Endothelial cell of umbilical vein (primary cell): ENCODE measurements around the gene TBC1D19. TPM values are rescaled to one million over a fixed set of nuclear protein-coding genes. Genes with fewer than 3 reads are reported as not detected.

Source experiments
- BruUV-seq: library from RNA; stranded (reverse); fragments of 400-500 nt; replicated peaks from 2 replicates; lab custom pipeline; 2021; lab: Mats Ljungman, UMichigan
- CTCF ChIA-PET: fragments of 300-600, 350-600 bp; sonication (Branson Sonifier 250); formaldehyde crosslinking; loops from one replicate; lab custom pipeline; 2021; ENCODE audit warnings: antibody characterized with exemption, inconsistent platforms; lab: Charles Lee
- POLR2A ChIA-PET: fragments of 300-600, 350-600 bp; sonication (Branson Sonifier 250); formaldehyde crosslinking; loops from one replicate; lab custom pipeline; 2021; ENCODE audit warnings: antibody characterized with exemption, inconsistent platforms; lab: Charles Lee
- DNase-seq: peaks from one replicate; pipeline ENCODE4 v3.0.0-alpha.2; 2011; ENCODE audit warnings: low read depth, low spot score
- FAIRE-seq: peaks from 2 replicates; lab custom pipeline; 2011; peaks lifted over from hg19 to GRCh38; lab: Jason Lieb, UNC
- H2AFZ ChIP-seq: 2 replicates; pipeline ENCODE4 v1.6.0; 2012; ENCODE audit warnings: low read depth, low read length, control low read depth, inconsistent platforms
- H3K27ac ChIP-seq: 2 replicates; pipeline ENCODE4 v1.5.1; 2011; ENCODE audit warnings: low read depth, mild to moderate bottlenecking, control low read depth, low read length, moderate library complexity; ENCODE audit not compliant: insufficient read depth
- H3K27me3 ChIP-seq, 2 experiments: 2 replicates each; pipeline versions ENCODE4 v1.6.0 to v1.6.1; 2011; ENCODE audit warnings: low read length in 2 of 2, mixed read lengths in 1 of 2; ENCODE audit not compliant: control insufficient read depth in 2 of 2, insufficient read depth in 2 of 2
- H3K36me3 ChIP-seq, 2 experiments: 2 replicates in 1 of 2; 3 replicates in 1 of 2; pipeline ENCODE4 v1.5.1; 2011; ENCODE audit warnings: low read length in 2 of 2, mild to moderate bottlenecking in 1 of 2, moderate library complexity in 1 of 2; ENCODE audit not compliant: control insufficient read depth in 2 of 2, insufficient read depth in 2 of 2; ENCODE audit errors: extremely low read depth in 1 of 2
- H3K4me1 ChIP-seq: 3 replicates; pipeline ENCODE4 v1.5.1; 2011; ENCODE audit warnings: mild to moderate bottlenecking, low read length; ENCODE audit not compliant: control insufficient read depth, insufficient read depth; ENCODE audit errors: extremely low read depth
- H3K4me2 ChIP-seq: 2 replicates; pipeline ENCODE4 v1.6.1; 2011; ENCODE audit warnings: low read length, control low read depth, mixed read lengths; ENCODE audit not compliant: insufficient read depth
- H3K4me3 ChIP-seq, 3 experiments: fragments of 200-600 bp in 1 of 3; sonication (generic), shearing (Covaris generic) in 1 of 3; replicated peaks in 1 of 3; 2 replicates each; pipeline ENCODE4 v1.5.1; 2011 to 2016; ENCODE audit warnings: control low read depth in 3 of 3, low read length in 3 of 3, mild to moderate bottlenecking in 2 of 3, inconsistent platforms in 1 of 3, low read depth in 1 of 3, moderate library complexity in 1 of 3; ENCODE audit not compliant: insufficient read depth in 1 of 3
- H3K79me2 ChIP-seq: 2 replicates; pipeline ENCODE4 v1.6.0; 2012; ENCODE audit warnings: low read length, inconsistent platforms; ENCODE audit not compliant: control insufficient read depth, insufficient read depth
- H3K9ac ChIP-seq: replicated peaks from 2 replicates; pipeline ENCODE3; 2011; ENCODE audit warnings: low read length, control low read depth; ENCODE audit not compliant: insufficient read depth; ENCODE audit errors: extremely low read depth
- H3K9me1 ChIP-seq: replicated peaks from 3 replicates; pipeline ENCODE4 v1.6.0; 2011; ENCODE audit warnings: mild to moderate bottlenecking, low read length; ENCODE audit not compliant: control insufficient read depth, insufficient read depth; ENCODE audit errors: extremely low read depth
- H3K9me3 ChIP-seq: replicated peaks from 2 replicates; pipeline ENCODE4 v1.5.1; 2012; ENCODE audit warnings: low read length, inconsistent platforms; ENCODE audit not compliant: control insufficient read depth, insufficient read depth
- H4K20me1 ChIP-seq: replicated peaks from 2 replicates; pipeline ENCODE3; 2011; ENCODE audit warnings: mild to moderate bottlenecking, low read length; ENCODE audit not compliant: control insufficient read depth, insufficient read depth; ENCODE audit errors: extremely low read depth
- EZH2 ChIP-seq: IDR thresholded peaks from 2 replicates; pipeline ENCODE4 v1.6.1; 2012; ENCODE audit warnings: borderline replicate concordance, low read depth, mild to moderate bottlenecking, moderate library complexity, low read length, inconsistent platforms; ENCODE audit not compliant: severe bottlenecking
- FOS ChIP-seq: IDR thresholded peaks from 2 replicates; pipeline ENCODE4 v1.6.1; 2011; ENCODE audit warnings: mild to moderate bottlenecking, low read length, moderate library complexity, borderline replicate concordance; ENCODE audit not compliant: insufficient read depth
- GATA2 ChIP-seq: IDR thresholded peaks from 2 replicates; pipeline ENCODE4 v1.7.0; 2011; ENCODE audit warnings: low read depth, mild to moderate bottlenecking, moderate library complexity, mixed read lengths, low read length; ENCODE audit not compliant: insufficient read length, insufficient read depth
- JUN ChIP-seq: IDR thresholded peaks from 2 replicates; pipeline ENCODE4 v1.6.1; 2011; ENCODE audit warnings: borderline replicate concordance, low read depth; ENCODE audit not compliant: insufficient read length, insufficient read depth
- MAX ChIP-seq: IDR thresholded peaks from 2 replicates; pipeline ENCODE4 v1.6.1; 2011; ENCODE audit not compliant: insufficient read depth, insufficient read length
- MYC ChIP-seq: IDR thresholded peaks from one replicate; pipeline ENCODE4 v1.6.1; 2011; ENCODE audit warnings: mild to moderate bottlenecking, low read depth, low read length
- POLR2A ChIP-seq: IDR thresholded peaks from 2 replicates; pipeline ENCODE4 v1.6.1; 2012; ENCODE audit warnings: low read depth, mild to moderate bottlenecking, control low read depth, low read length
- POLR2AphosphoS5 ChIP-seq: IDR thresholded peaks from 2 replicates; pipeline ENCODE4 v1.6.1; 2012; ENCODE audit warnings: low read depth, mild to moderate bottlenecking, control low read depth, low read length, moderate library complexity; ENCODE audit not compliant: insufficient read depth
- dilution Hi-C: fragments of 300-500 bp; cut with MboI; formaldehyde crosslinking; loops from one replicate; pipeline ENCODE4 v1.15.0; 2019; ENCODE audit warnings: low sequenced_read_pairs; ENCODE audit not compliant: extremely low pct_ligation_motif_present
- intact Hi-C: fragments of 100-400 bp; cut with micrococcal nuclease; formaldehyde crosslinking; loops from one replicate; pipeline ENCODE4 v1.10.0; 2022
- polyA plus RNA-seq, 4 experiments: library from polyadenylated mRNA; depleted of rRNA in 3 of 4; stranded (reverse) in 3 of 4; unstranded in 1 of 4; fragments of >200 nt; gene quantifications; 2 replicates each; pipeline versions ENCODE4 v1.2.1 to v1.2.3, GENCODE V29; 2011 to 2012; ENCODE audit warnings: missing spikeins in 1 of 4
- total RNA-seq: library from RNA; stranded (reverse); gene quantifications from 2 replicates; pipeline ENCODE4 v1.2.3, GENCODE V29; 2021
- TF ChIP-seq, protein P1 (sequence below), 2 donors: IDR thresholded peaks; 1 replicate in 1 of 2; 2 replicates in 1 of 2; pipeline ENCODE4 v1.5.1; 2011; ENCODE audit warnings: low read length in 2 of 2, mild to moderate bottlenecking in 2 of 2, moderate library complexity in 2 of 2, control low read depth in 1 of 2, inconsistent platforms in 1 of 2, low read depth in 1 of 2; ENCODE audit not compliant: insufficient read depth in 1 of 2; ENCODE audit errors: extremely low read depth in 1 of 2

The TBC1D19 gene
- total and polyA plus RNA-seq, 2 donors (not counting 3 experiments of a cell fraction or from before 2014, with no cell fraction given), result 4.4 to 5.9 TPM

- CTCF ChIA-PET, result interaction anchor here (0.7 to 1.2 kb wide), 2 partner anchors 10 to 301 kb away, joined by 3 to 4 read pairs; no protein-coding TSS in a partner anchor
- FAIRE-seq (peak; percentile 52), DNase-seq (peak; percentile 66)
- Histone ChIP-seq H2AFZ (no peak overlapping the region), H3K4me1 (peaks cover 8% of the 10 kb centered on the region), H3K9me3 (no peaks in the 10 kb centered on the region), H3K27me3 (no peaks in the 10 kb centered on the region), H3K9me1 (no peaks in the 10 kb centered on the region), H3K27ac (no peak overlapping the region), H3K36me3 (no peaks in the 10 kb centered on the region), H4K20me1 (no peaks in the 10 kb centered on the region), H3K79me2 (no peaks in the 10 kb centered on the region), H3K4me2 (peak overlapping the region; percentile 62), H3K9ac (no peak overlapping the region), H3K4me3 (no peak overlapping the region)
- dilution Hi-C loops (no loop called here), intact Hi-C loops (loop anchor here (2.0 kb wide), 1 partner anchor 140 kb away; no protein-coding TSS in a partner anchor)
- TF ChIP-seq, protein P1, sequence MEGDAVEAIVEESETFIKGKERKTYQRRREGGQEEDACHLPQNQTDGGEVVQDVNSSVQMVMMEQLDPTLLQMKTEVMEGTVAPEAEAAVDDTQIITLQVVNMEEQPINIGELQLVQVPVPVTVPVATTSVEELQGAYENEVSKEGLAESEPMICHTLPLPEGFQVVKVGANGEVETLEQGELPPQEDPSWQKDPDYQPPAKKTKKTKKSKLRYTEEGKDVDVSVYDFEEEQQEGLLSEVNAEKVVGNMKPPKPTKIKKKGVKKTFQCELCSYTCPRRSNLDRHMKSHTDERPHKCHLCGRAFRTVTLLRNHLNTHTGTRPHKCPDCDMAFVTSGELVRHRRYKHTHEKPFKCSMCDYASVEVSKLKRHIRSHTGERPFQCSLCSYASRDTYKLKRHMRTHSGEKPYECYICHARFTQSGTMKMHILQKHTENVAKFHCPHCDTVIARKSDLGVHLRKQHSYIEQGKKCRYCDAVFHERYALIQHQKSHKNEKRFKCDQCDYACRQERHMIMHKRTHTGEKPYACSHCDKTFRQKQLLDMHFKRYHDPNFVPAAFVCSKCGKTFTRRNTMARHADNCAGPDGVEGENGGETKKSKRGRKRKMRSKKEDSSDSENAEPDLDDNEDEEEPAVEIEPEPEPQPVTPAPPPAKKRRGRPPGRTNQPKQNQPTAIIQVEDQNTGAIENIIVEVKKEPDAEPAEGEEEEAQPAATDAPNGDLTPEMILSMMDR (IDR thresholded peaks at IDR 0.05; ENCODE audit: extremely low read depth in 1 of 2, insufficient read depth in 1 of 2, low read depth in 1 of 2, low read length in 2 of 2), result no peak
- POLR2A ChIA-PET, result no interaction called here
- BruUV-seq, result no TSS peak
Observed at GRCh38 chr4:26709246-26709645, 125.4 kb downstream of the TBC1D19 start.

DNA sequence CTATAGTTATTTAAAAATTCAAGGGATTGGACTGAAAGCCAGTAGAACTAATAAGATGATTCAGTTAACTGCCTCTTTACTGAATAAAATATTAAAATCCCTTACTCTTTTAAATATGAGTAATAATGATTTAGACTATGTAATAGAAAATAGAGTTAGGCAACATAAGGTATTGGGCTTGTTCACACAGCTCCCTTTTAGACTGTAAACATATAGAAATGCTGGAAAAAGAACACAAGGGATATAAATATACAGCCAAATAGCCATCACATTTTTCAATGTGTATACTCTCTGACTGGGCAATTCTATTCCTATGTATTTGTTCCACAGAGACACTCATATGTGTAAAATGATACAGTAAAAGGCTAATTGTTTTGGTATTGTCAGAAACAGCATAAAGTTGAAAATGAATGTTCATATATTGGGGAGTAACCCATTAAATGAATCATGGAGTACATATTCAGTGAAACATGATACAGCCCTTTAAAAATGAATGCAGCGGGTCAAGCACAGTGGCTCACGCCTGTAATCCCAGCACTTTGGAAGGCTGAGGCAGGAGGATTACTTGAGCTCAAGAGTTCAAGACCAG lies 129.8 kb downstream of the TBC1D19 start:
- no peak overlapping the region for H3K27ac ChIP-seq
- BruUV-seq, result no TSS peak
- H3K4me2 ChIP-seq, result no peak overlapping the region
- H3K9ac ChIP-seq, result no peak overlapping the region
- no peak overlapping the region for H3K4me3 ChIP-seq
- H3K79me2 ChIP-seq, result no peaks in the 10 kb centered on the region
- CTCF ChIA-PET, result no interaction called here
- dilution Hi-C loops, result no loop called here
- H3K36me3 ChIP-seq, result no peaks in the 10 kb centered on the region
- no peaks in the 10 kb centered on the region for H4K20me1 ChIP-seq
- no peak overlapping the region for H2AFZ ChIP-seq
- no peak for DNase-seq
- FAIRE-seq, result no peak
- intact Hi-C loops, result no loop called here
- H3K4me1 ChIP-seq, result peaks cover 8% of the 10 kb centered on the region
- H3K27me3 ChIP-seq, result no peaks in the 10 kb centered on the region
- POLR2A ChIA-PET, result no interaction called here
- H3K9me3 ChIP-seq, result no peaks in the 10 kb centered on the region
- H3K9me1 ChIP-seq, result no peaks in the 10 kb centered on the region
- TF ChIP-seq FOS (no peak), JUN (no peak), POLR2A (no peak), GATA2 (no peak), EZH2 (no peak), MYC (no peak), MAX (no peak), POLR2AphosphoS5 (no peak)
- TF ChIP-seq, protein P1 (IDR thresholded peaks at IDR 0.05; ENCODE audit: extremely low read depth in 1 of 2, insufficient read depth in 1 of 2, low read depth in 1 of 2, low read length in 2 of 2), result no peak
